Uterus (tissue), 2 donors: ENCODE measurements around the gene CPA3.

ENCODE experiments used
- CTCF ChIP-seq, 4 experiments: fragments of 200-600 bp in 2 of 4; fragments of 450-650 bp in 2 of 4; sonication (generic) in 2 of 4; IDR thresholded peaks; one replicate each; pipeline ENCODE4 v1.5.1; 2016 to 2019; ENCODE audit warnings: antibody characterized with exemption in 4 of 4, mild to moderate bottlenecking in 2 of 4, moderate library complexity in 1 of 4
- POLR2A ChIP-seq, 2 donors: fragments of 450-650 bp; IDR thresholded peaks; one replicate each; pipeline ENCODE4 v1.6.1; 2016; ENCODE audit warnings: antibody characterized with exemption in 2 of 2, mild to moderate bottlenecking in 1 of 2, moderate library complexity in 1 of 2

DNA sequence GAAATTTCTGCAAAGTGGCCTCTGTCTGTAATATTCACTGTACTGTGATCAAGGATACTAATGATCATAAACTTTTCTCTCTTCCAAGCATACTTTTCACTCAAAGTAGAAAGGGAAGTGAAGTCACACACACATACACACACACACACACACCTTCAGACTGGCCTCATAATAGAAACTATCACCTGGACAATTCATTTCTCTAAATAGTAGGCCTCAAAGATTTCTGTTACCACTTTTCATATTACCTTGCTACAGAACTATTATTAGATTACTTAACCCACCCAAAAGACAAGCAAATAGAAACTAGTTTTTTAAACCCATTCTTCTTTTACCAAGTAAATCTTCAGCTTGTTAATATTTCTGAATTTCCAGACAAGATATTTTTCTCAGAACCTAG lies 25.3 kb upstream of the CPA3 start:
- no peak for TF ChIP-seq CTCF (IDR thresholded peaks at IDR 0.05)
- no peak for TF ChIP-seq POLR2A (IDR thresholded peaks at IDR 0.05)
